GM12878 (cell line): ENCODE results near the gene BCAT1. TPM values are rescaled to one million over a fixed set of nuclear protein-coding genes. Genes with fewer than 3 reads are reported as not detected.

Experiments
- E2F4 ChIP-seq: IDR thresholded peaks from 2 replicates; pipeline ENCODE4 v1.6.1; 2012; ENCODE audit warnings: low read depth, low read length, improper control_type of control experiment
- EP300 ChIP-seq, 2 experiments: fragments of 150-350 bp in 1 of 2; IDR thresholded peaks; 2 replicates each; pipeline ENCODE4 v1.6.1; 2011 to 2012; ENCODE audit warnings: low read depth in 2 of 2, low read length in 2 of 2, borderline replicate concordance in 1 of 2, improper control_type of control experiment in 1 of 2, inconsistent platforms in 1 of 2; ENCODE audit not compliant: control insufficient read depth in 1 of 2
- FOS ChIP-seq: IDR thresholded peaks from 3 replicates; pipeline ENCODE4 v1.6.1; 2011; ENCODE audit warnings: borderline replicate concordance; ENCODE audit not compliant: insufficient read length; ENCODE audit errors: extremely low read depth
- IKZF2 ChIP-seq, 2 experiments: fragments of 450-650 bp; IDR thresholded peaks; 2 replicates each; pipeline ENCODE4 v1.6.1; 2017; ENCODE audit warnings: mild to moderate bottlenecking in 2 of 2, moderate library complexity in 2 of 2
- IRF3 ChIP-seq: fragments of 450-650 bp; IDR thresholded peaks from 2 replicates; pipeline ENCODE4 v1.6.1; 2014; ENCODE audit warnings: mild to moderate bottlenecking
- NFYA ChIP-seq: IDR thresholded peaks from 2 replicates; pipeline ENCODE4 v1.6.1; 2011; ENCODE audit warnings: low read depth, mild to moderate bottlenecking, low read length, improper control_type of control experiment, borderline replicate concordance
- RAD21 ChIP-seq: IDR thresholded peaks from 2 replicates; pipeline ENCODE4 v1.6.1; 2011; ENCODE audit warnings: mild to moderate bottlenecking, low read depth, low read length, moderate library complexity; ENCODE audit not compliant: insufficient read depth
- RB1 ChIP-seq: fragments of 450-650 bp; formaldehyde crosslinking; IDR thresholded peaks from 2 replicates; pipeline ENCODE4 v1.6.1; 2017; ENCODE audit warnings: mild to moderate bottlenecking, borderline replicate concordance
- RCOR1 ChIP-seq: conservative IDR thresholded peaks from 2 replicates; pipeline ENCODE4 v1.6.1; 2012; ENCODE audit warnings: low read depth, low read length, improper control_type of control experiment
- SKIL ChIP-seq: fragments of 450-650 bp; IDR thresholded peaks from 2 replicates; pipeline ENCODE4 v1.6.1; 2017; ENCODE audit warnings: mild to moderate bottlenecking, low read depth, inconsistent platforms; ENCODE audit not compliant: poor library complexity, severe bottlenecking
- SMC3 ChIP-seq: IDR thresholded peaks from 2 replicates; pipeline ENCODE4 v1.6.1; 2011; ENCODE audit warnings: low read length, improper control_type of control experiment, borderline replicate concordance
- ZNF274 ChIP-seq: IDR thresholded peaks from one replicate; pipeline ENCODE4 v1.8.0; 2011; ENCODE audit not compliant: insufficient read length, insufficient read depth
- polyA plus RNA-seq, 11 experiments: library from polyadenylated mRNA; depleted of rRNA in 4 of 11; unstranded in 6 of 11; stranded (reverse) in 5 of 11; fragments of >200 nt; fragmentation: Nextera tagmentation in 4 of 11; fragmentation: Illumina TruSeq in 1 of 11; extraction: Ambion mirVana in 4 of 11; extraction: Trizol in 1 of 11; gene quantifications; 1 replicate in 1 of 11; 2 replicates in 10 of 11; pipeline versions ENCODE4 v1.2.1 to v1.2.3, GENCODE V29; 2011 to 2016; ENCODE audit warnings: inconsistent platforms in 2 of 11, missing spikeins in 2 of 11, low read depth in 1 of 11
- total RNA-seq, 4 experiments: library from RNA; depleted of rRNA in 3 of 4; stranded (reverse); fragments of >200 nt in 3 of 4; fragmentation: Illumina TruSeq in 1 of 4; extraction: Trizol in 1 of 4; gene quantifications; 2 replicates each; pipeline versions ENCODE4 v1.2.1 to v1.2.3, GENCODE V29; 2013 to 2021

Gene BCAT1
- total and polyA plus RNA-seq, 10 of the 15 experiments (the other 5 are each of a cell fraction or from before 2014, with no cell fraction given) = 26.2 to 187 (median 81.9) TPM

- peak; percentile 50 for TF ChIP-seq SKIL
- TF ChIP-seq IKZF2 (IDR thresholded peaks at IDR 0.05) = no peak
- TF ChIP-seq SMC3 = peak; percentile 95
- no peak for TF ChIP-seq IRF3
- peak; percentile 51; the same call in 1 of the 2 replicates for TF ChIP-seq RB1
- TF ChIP-seq NFYA = no peak
- no peak for TF ChIP-seq FOS
- TF ChIP-seq ZNF274 = no peak
- peak; percentile 92 for TF ChIP-seq RAD21
- no peak for TF ChIP-seq E2F4
- TF ChIP-seq EP300 (IDR thresholded peaks at IDR 0.05; ENCODE audit: borderline replicate concordance in 1 of 2, control insufficient read depth in 1 of 2, low read depth in 2 of 2, low read length in 2 of 2) = no peak
- TF ChIP-seq RCOR1 = no peak
Measured at GRCh38 chr12:24991209-24992049, 42.5 kb upstream of the BCAT1 start (continued).
